HG02759 (cell line): ENCODE measurements around the gene SLC50A1.
"Not testable (repeated sequence)": the region's sequence is repeated elsewhere in the genome, so short reads cannot be mapped to it uniquely, and the experiment has no call there.

Source experiments
- ATAC-seq: cut with Tn5 transposase; IDR thresholded peaks from one replicate; pipeline ENCODE4 v1.9.1; 2021; ENCODE audit warnings: mild to moderate bottlenecking, moderate library complexity; ENCODE audit not compliant: unreplicated experiment

Gene SLC50A1

DNA sequence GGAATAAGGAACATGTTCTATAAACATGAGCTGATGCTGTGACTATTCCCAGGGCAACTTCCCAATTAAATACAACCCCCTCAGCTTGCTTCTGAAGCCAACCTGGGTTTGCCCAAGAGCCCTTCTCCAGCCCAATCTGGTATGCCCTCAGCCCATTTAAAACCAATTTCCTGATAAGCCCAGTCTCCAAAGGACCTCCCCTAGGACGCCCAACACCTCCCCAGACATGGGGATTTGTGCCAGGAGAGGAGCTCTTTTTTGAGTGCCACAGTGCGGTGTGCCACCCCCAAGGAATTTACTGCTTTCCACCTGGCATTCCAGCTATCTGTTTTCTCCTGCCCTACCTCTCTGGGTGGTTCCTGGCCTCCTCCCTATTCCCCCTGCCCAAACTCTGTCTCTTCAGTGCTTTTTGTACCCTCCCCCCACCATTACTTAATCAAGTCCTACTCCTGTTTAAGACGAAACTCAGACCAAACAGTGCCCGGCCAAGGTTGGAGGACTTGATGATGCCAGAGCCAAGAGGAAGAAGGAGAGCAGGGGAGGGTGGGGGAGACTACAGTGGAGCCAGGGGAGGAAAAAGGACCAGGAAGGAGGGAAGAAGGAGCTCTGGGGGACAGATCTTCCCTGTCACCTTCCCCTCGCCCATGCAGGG, 19.4 kb upstream of the SLC50A1 start:
- no peak for ATAC-seq

DNA sequence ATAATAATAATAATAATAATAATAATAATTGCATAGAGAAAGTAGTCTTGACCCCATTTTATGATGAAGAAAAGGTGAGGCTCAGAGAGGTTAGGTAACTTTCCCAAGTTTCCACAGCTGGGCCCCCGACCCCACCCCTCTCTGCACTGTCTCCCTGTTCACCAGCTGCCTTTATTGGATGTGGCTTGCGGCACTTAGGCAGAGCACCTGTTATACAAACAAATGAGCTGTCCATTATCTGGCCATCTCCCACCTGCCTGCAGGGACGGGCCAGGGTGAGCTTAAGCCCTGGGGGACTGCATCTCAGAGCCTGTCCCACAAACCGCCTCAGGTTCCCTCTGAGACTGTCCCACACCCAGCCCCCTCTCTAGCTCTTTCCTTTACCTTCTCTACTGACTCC, 18.0 kb upstream of the SLC50A1 start:
- no peak for ATAC-seq

DNA sequence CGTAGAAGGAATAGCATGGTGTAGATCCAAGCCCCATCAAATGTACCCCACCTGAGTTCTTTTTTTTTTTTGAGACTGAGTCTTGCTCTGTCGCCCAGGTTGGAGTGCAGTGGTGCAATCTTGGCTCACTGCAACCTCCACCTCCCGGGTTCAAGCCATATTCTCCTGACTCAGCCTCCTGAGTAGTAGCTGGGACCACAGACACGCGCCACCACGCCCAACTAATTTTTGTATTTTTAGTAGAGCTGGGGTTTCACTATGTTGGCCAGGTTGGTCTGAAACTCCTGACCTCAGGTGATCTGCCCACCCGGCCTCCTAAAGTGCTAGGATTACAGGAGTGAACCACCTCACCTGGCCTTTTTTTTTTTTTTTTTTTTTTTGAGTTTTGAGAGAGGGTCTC, 17.6 kb upstream of the SLC50A1 start:
- ATAC-seq = not testable (repeated sequence)

DNA sequence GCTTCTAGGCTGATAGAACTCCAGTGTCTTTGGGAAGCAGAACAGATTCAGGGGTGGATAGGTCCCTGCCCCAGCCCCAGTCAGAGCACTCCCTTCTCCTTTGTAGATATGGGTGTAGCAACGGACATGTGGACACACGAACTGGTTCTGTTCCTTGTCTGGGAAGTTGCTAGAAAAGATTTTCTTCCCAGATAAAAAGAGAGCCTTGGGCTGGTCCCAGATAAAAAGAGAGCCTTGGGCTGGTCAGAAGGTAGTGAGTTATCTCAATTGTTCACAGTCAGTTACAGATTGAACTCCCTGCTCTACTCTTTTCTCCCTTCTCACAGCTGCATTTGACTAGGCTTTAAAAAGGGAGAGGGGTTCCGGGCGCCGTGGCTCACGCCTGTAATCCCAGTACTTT, 15.4 kb upstream of the SLC50A1 start:
- ATAC-seq = no peak

DNA sequence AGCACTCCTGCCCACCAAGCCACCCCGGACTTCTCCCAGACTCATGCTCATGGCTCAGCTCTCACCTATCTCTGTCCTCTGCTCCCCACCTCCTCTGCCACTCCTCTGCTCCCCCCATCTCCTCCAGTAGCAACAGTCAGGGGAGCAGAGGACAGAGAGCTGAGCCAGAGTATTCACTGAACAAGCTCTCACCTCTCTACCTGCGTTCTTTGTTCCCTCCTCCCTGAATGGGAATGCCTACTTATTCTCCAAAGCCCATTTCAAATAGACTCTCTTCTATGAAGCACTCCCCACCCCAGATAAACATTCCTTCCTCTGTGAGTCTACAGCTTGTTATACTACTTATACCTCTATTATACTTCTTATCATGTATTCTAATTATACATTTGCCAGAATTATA, 14.4 kb upstream of the SLC50A1 start:
- no peak for ATAC-seq

DNA sequence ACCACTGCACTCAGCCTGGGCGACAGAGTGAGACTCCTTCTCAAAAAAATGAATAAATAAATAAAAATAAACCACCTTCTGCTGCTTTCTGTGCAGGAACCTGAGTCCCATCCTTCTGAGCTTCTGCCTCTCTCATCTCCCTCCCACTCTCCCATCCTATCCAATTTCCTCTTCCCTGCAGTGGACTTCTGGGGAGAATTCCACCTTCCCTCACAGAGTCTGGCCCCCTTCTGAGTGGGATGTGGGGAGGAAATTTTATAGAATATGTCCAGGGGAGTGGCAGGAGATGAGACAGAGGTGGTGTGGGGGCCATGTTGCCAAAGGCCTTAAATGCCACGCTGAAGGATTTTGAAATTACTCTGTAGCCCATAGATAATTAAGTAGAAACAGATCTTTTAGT, 13.3 kb upstream of the SLC50A1 start:
- ATAC-seq = no peak

DNA sequence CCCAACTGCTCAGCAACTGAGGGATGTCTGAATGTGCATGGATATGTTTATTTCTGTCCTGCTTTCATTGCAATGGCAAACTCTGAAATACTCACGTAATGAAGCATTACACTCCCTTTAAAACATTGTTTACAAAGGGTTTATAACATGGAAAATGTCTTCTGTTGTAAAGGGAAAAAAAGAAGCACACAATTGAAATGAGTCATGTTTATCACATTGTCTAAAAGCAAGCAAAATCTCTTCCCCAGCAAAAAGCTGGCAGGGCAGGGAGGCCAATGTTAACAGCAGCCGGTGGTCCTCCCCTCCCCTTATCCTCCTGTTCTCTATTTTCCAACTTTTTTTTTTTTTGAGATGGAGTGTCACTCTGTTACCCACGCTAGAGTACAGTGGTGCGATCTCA, 11.9 kb upstream of the SLC50A1 start:
- ATAC-seq = no peak

DNA sequence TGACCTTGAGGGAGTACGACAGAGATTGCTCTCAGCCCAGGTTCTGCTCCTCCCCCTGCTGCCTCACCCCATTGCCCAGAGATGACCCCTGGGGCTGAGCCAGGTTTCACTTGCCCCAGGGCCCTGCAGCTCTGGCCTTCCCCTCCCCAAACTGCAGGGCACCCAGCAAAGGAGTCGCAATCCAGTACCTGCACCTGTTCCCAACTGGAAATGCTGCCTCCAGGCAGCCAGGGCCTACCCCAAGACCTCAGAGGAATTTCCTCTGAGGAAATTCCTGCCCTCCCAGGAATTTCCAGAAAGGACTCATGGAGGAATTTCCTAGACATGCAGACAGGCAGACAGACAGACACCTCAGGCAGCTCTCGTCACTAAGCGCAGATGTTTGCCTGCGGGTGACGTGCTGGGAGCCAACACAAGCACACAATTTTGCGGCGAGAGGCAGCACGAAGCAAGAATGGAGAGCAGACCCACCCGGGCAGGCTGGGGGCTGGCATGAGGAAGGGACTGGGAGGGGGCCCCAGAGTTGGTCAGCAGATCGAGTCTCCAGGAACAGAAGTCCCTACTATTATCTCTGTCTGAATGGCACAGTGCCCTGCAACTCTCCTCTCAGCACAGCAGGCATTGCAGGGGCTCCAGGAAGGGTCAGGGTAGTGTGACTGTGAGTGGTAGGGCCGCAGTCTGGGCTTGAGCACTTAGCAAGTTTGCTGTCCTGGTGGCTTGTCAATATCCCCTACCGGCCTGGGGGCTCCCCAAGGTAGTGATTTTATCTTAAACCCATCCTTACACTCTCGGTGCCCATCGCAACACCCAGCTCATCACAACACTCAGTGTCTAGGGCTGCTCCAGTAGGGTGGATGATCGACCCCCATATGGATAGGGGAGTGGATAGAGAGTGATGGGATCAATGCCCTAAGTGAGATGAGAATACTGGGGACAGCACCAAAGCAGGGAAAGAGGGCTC, 10.9 kb upstream of the SLC50A1 start:
- ATAC-seq = no peak

DNA sequence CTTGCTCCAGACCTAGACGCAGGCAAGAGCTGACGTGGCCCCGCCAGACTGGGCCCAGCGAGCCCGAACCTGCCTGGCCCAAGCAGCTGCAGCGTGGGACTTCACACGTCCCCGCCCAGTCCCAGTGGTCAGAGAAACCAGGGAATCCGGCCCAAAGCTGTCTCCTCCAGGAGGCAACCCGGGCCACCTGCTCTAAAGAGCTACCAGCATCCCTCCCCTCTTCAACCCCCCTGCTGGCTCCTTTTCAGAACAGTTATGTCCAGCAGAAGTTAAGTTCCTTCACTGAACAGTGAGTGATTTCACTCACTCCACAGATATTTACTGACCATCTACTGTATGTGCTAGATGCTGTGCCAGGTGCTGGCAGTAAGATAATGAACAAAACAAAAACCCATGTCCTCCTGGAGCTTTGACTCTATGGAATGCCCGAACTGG, 10.1 kb upstream of the SLC50A1 start:
- ATAC-seq = no peak

DNA sequence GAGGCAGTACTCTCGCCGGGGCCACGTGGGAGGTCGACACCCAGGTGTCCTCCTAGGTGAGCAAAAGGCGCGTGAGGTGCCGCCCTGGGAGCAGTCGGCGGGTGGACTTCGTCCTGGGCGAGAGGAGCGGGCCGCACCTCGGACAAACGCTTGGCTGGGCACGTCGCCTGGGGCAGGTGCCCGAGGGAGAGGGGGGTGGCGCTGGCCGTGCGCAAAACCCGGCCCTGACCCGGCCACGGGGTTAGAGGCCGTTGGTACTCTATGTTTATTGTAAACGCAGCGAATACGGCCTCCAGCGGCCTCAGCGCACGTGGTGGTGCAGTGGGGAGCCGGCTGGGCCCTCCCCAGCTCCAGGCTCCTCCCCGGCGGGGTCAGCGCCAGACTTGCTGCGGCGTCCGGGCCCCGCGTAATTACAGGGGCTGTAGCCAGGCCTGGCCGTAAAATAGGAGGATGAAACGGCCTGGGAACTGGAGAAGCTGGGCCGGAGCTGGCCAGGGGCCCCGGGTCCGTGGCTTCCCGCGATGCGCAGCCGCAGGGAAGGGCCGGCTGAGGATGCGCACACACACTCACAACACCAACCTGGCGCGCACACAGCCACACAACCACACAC, 9.6 kb upstream of the SLC50A1 start:
- ATAC-seq = no peak

DNA sequence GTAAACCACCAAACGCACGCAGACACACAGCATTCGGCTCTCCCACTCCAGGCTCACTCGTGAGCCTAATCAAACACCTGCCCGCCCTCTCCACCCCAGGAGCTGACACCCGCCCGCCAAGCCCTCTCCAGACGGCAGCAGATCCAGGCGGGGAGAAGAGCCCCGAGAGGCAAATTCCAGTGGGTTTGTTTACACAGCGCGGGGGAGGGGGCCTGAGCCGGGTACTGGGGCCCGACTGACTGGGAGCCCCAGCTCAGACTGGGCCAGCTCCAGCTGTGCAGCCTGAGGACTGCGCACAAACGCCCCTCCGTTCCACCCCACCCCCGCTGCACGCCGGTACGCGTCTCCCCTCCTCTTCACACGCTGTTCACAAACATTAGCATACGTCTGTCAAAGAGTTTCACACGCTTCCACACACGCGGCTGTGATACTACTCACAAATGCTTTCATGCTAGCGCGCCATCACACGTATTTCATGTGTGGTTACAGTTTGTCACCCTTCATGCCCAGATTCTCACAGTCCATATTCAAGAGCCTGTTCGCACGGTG, 9.0 kb upstream of the SLC50A1 start:
- ATAC-seq = no peak

DNA sequence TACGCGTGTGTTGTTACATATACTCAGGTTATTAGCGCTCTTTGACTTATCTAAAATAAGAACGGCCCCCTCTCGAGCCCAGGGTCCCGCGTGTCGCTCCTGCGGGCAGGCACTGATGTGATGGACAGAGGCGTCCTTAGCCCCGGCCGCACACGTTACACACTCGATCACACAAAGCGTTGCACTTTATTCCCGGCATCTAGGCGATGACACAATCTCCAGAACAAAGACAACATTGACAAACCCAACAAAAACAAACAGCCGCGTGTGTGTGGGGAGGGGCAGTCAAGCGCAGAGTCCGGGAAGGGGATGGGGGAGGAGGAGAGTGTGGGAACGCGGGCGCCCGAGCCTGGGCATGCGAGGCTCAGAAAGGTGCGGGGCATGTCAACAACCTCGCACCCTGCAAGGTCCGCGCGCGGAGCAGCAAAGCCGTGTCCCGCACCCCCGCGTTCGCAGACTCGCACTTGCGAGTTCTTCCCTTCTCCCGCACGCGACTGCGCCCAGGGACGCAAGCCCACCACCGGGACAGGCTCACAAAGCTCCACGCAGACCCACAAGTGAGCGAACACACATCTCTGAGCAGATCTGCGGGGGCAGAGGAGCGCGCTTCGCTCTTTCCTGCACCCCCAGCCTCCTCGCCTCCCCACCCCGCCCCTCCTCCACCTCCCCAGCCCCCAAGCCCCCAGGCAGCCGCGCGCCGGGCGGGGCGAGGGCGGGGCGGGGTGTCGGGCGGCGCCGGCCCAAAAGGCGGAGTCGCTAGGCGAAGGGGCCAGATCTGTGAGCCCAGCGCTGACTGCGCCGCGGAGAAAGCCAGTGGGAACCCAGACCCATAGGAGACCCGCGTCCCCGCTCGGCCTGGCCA, 8.3 kb upstream of the SLC50A1 start, which contains the start of gene EFNA1:
Gene EFNA1, plus strand, starts transcription at position 772 of the 862 bp plus-strand sequence. CDS start 102 bp downstream, outside the sequence.
- ATAC-seq = no peak

DNA sequence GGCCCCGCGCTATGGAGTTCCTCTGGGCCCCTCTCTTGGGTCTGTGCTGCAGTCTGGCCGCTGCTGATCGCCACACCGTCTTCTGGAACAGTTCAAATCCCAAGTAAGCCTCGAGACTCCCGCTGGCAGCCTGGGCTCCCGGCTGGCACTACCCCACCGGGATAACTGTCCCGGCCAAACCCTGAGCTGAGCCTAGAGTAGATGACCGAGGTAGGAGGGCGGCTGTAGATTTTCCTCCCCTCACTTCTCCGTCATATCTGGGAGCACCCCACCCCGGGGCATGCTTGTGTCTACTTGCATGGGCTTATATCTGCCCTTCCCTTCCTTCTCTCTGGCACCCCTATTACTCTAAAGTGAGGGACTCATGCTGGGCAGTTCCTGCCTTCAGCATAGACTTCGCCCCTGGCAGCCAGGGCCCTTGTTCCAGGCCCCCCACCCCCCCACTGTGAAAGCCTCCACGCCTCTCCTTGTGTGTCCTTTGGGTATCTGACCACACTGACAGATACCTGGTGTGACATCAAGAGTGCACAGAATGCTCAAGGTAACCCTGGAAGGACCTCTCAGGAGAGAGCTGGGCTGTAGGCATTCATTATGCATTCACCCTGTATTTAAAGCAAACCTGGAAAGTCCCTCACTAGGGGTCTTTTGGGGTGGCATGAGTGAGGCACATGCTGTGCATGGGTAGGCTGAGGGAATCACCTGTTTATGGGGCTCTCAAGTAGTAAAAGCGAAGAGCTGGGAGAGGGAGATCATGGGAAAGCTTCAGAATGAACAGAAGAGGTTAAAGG, 7.5 kb upstream of the SLC50A1 start:
- ATAC-seq = no peak

DNA sequence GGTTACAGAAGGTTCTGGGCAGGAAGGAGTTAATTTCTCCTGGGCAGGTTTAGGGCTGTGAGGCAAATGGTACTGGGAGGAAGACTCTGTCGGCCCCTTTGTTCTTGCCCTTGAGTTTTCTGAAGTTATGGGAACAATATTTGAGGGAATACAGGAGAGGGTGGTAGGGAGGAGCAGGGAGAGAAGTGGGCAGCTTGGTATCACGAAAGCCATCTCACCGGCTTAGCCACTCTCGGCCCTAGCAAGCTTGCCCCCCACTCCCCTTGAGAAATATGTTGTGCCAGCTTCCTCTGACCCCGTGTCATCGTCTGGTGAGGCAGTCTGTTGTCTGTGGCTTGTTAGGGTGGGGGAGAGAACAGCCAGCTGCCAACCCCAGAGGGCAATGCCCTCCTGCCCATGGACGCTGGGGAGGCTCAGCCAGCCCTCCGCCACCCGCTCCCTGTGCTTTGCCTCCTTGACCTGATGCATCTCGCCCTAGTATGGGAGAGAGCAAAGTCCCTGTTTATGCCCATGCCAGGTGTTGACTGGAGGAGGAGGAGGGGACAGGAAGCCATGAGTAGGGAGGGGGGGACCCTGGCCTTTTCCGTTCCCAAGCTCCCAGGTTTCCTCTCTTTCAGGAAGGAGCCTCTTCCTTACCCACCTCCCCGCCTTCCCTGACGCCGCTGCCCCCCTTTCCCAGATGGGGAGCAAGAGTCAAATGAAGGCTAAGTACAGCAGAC, 6.7 kb upstream of the SLC50A1 start:
- ATAC-seq = no peak

DNA sequence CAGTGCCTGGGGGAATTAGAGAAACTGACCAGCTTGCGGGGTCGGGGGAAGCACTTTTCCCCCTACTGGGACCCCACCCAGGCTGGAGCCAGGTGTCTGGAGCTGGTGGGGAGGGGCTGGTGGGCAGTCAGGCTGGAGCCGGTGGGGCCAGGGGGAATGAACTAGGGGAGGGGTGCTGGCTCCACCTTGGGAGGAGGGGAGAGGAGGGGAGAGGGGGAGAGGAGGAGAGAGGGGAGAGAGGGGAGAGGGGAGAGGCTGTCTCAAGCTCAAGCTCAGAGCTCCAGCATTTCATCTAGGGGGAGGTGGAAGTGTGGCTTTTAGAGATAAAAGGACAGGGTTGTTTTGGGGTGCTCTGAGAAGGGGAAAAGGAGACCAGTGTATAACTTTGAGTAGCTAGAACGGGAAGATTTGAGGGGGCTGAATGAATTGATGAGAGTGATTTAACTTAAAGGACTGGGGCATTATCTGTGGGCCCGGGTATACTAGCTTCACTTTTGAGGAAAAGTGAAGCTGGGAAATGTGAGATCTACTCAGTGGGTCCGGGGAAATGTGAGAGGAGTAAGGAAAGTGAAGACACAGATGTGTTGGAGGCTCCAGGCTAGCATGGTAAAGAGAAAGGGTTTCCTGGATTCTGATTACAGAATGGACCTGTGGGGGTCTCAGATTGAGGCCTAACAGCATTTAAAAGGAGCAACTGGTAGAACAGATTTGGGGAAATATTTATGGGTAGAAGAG, 5.2 kb upstream of the SLC50A1 start:
- no peak for ATAC-seq

DNA sequence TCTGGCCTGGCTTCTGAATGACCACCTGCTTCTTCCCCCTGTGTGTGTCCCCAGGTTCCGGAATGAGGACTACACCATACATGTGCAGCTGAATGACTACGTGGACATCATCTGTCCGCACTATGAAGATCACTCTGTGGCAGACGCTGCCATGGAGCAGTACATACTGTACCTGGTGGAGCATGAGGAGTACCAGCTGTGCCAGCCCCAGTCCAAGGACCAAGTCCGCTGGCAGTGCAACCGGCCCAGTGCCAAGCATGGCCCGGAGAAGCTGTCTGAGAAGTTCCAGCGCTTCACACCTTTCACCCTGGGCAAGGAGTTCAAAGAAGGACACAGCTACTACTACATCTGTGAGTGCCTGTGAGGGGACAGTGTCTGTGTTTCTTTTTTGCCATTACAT, 4.4 kb upstream of the SLC50A1 start:
- ATAC-seq = no peak

DNA sequence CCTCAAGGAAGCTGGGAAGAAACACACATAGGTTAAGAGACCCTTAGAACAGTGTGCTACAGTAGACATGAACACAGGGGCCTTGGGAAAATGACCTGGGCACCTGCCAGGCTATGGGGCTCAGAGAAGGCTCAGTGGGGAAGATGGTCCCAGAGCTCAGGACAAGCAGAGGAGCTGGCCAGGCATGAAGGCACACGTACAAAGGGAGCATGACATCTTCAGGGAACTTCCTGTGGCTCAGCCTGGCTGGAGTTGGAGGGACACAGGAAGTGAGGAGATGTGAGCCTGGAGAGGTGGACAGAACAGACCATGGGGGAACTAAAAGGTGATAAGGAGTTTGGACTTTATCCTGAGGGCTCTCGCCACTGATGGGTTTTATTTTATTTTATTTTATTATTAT, 3.8 kb upstream of the SLC50A1 start:
- ATAC-seq = no peak

DNA sequence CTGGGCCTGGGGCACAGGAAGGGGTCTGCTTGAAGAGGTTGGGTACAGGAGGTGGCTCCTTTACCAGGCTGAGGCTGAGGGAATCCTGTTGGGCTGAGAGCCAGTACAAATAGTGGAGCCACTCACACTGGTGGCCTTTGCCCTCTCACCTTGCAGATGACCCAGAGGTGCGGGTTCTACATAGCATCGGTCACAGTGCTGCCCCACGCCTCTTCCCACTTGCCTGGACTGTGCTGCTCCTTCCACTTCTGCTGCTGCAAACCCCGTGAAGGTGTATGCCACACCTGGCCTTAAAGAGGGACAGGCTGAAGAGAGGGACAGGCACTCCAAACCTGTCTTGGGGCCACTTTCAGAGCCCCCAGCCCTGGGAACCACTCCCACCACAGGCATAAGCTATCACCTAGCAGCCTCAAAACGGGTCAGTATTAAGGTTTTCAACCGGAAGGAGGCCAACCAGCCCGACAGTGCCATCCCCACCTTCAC, 1.8 kb upstream of the SLC50A1 start:
- no peak for ATAC-seq
